Psoas muscle (tissue), 8 donors: Measurements from ENCODE around the gene TPMT. TPM values are rescaled to one million over a fixed set of nuclear protein-coding genes. Genes with fewer than 3 reads are reported as not detected.

Experiments
- ATAC-seq, 4 donors: fragments of 200-7000 bp; cut with Tn5 transposase; one replicate each; pipeline ENCODE4 v1.9.1; 2020; ENCODE audit warnings: moderate library complexity in 3 of 4, mild to moderate bottlenecking in 2 of 4
- DNase-seq, 2 donors: peaks; one replicate each; pipeline ENCODE4 v3.0.0-alpha.2; 2020
- H3K27ac ChIP-seq: fragments of 200-600 bp; one replicate; pipeline ENCODE4 v1.8.0; 2022
- H3K27me3 ChIP-seq, 3 donors: fragments of 200-600 bp in 1 of 3; one replicate each; pipeline versions ENCODE4 v1.6.1 to v1.8.0; 2013 to 2022; ENCODE audit warnings: low read length in 2 of 3, mild to moderate bottlenecking in 2 of 3, moderate library complexity in 1 of 3; ENCODE audit not compliant: insufficient read depth in 3 of 3
- H3K36me3 ChIP-seq, 2 donors: fragments of 200-600 bp in 1 of 2; one replicate each; pipeline versions ENCODE4 v1.6.1 to v1.8.0; 2013 to 2022; ENCODE audit warnings: low read depth in 1 of 2, mild to moderate bottlenecking in 1 of 2, moderate library complexity in 1 of 2; ENCODE audit not compliant: insufficient read depth in 1 of 2
- H3K4me1 ChIP-seq: fragments of 200-600 bp; one replicate; pipeline ENCODE4 v1.8.0; 2022
- H3K4me3 ChIP-seq: fragments of 200-600 bp; one replicate; pipeline ENCODE4 v1.8.0; 2022; ENCODE audit warnings: mild to moderate bottlenecking
- H3K9me3 ChIP-seq: fragments of 200-600 bp; one replicate; pipeline ENCODE4 v1.8.0; 2022
- WGBS, 3 donors: extraction: QIAGEN DNeasy Blood & Tissue Kit; methylation state at CpG; one replicate each; pipeline versions ENCODE4 v1.1.6 to v1.1.7; 2013; 5-methylcytosine and 5-hydroxymethylcytosine counted together
- intact Hi-C, 2 donors: fragments of 100-400 bp; cut with DNase I; formaldehyde crosslinking; loops; one replicate each; pipeline versions ENCODE4 v1.11.0 to v1.14.2; 2022
- polyA plus RNA-seq, 3 donors: library from polyadenylated mRNA; stranded (reverse); fragments of 200-250 nt; gene quantifications; one replicate each; pipeline ENCODE4 v1.2.3, GENCODE V29; 2013
- total RNA-seq, 4 donors: library from RNA; stranded (reverse); fragmentation: NEBNext Ultra II Directional in 2 of 4; extraction: Animal tissue kit (Norgen Biotek cat#: 25700) in 2 of 4; gene quantifications; one replicate each; pipeline versions ENCODE4 v1.2.1 to v1.2.4, GENCODE V29; 2021 to 2023
- TF ChIP-seq, protein P1 (sequence below): fragments of 200-600 bp; IDR thresholded peaks from one replicate; pipeline ENCODE4 v1.8.0; 2022; ENCODE audit warnings: antibody characterized with exemption
- donor health status: healthy with polysubstance abuse.
- donor health status: DM: no; HTN: no; CAD: no; lungs with moderate emphysema.
- donor health status: Bipolar disorder and iron deficiency.
- donor health status: healthy.
- donor health status: DM: yes; HTN: yes; CAD: no.
- donor health status: DM: no; HTN: no; CAD: no.
- donor health status: DM: no; HTN: no; CAD: no.
- donor health status: DM: yes; HTN: yes; CAD: no.

The TPMT gene
- total and polyA plus RNA-seq, 7 donors = 7.9 to 19.3 (median 9.7) TPM

DNA sequence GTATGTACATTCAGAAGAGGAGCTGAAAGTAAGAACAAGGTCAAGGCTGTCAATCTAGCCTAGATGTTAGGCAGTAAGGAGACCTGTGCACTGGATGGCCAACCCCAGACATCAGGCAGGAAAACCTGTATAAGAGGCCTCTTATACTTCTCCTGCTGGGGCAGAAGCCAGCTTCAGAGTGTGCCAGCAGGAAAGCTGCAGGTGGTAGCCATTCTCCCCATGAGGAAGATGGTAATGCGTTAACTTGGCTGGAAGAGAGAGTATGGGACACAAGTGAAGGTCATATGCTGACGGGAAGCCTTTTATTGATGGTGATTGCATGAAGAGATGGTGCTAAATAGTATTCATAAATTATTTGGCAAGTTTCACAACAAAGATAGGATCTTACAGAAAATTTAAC lies 53.0 kb downstream of the TPMT start:
- Histone ChIP-seq H3K4me3 (no peak overlapping the region), H3K4me1 (peaks cover 4% of the 10 kb centered on the region), H3K36me3 (no peaks in the 10 kb centered on the region), H3K27me3 (no peaks in the 10 kb centered on the region), H3K9me3 (peaks cover 1% of the 10 kb centered on the region), H3K27ac (no peak overlapping the region)
- intact Hi-C loops = no loop called here
- TF ChIP-seq, protein P1, sequence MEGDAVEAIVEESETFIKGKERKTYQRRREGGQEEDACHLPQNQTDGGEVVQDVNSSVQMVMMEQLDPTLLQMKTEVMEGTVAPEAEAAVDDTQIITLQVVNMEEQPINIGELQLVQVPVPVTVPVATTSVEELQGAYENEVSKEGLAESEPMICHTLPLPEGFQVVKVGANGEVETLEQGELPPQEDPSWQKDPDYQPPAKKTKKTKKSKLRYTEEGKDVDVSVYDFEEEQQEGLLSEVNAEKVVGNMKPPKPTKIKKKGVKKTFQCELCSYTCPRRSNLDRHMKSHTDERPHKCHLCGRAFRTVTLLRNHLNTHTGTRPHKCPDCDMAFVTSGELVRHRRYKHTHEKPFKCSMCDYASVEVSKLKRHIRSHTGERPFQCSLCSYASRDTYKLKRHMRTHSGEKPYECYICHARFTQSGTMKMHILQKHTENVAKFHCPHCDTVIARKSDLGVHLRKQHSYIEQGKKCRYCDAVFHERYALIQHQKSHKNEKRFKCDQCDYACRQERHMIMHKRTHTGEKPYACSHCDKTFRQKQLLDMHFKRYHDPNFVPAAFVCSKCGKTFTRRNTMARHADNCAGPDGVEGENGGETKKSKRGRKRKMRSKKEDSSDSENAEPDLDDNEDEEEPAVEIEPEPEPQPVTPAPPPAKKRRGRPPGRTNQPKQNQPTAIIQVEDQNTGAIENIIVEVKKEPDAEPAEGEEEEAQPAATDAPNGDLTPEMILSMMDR = no peak
- 49 to 70% (median 58%) methylated on average over 2 of the region's 2 CpGs for WGBS, 3 donors
- ATAC-seq (no peak), DNase-seq (no peak)

DNA sequence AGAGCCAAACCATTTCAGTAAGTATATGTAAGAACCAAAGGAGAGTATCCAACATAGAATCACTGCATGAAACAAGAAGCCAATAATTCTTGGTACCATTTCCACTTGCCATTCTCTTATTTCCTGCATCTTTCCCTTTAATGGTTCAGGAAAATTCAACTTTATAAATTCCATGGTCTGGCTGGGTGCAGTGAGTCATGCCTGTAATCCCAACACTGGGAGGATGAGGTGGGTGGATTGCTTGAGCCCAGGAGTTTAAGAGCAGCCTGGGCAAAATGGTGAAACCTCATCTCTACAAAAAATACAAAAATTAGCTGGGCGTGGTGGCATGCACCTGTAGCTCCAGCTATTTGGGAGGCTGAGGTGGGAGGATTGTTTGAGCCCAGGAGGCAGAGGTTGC lies 53.6 kb downstream of the TPMT start:
- Histone ChIP-seq H3K9me3 (no peaks in the 10 kb centered on the region), H3K27ac (no peak overlapping the region), H3K4me1 (peaks cover 4% of the 10 kb centered on the region), H3K27me3 (no peaks in the 10 kb centered on the region), H3K36me3 (no peaks in the 10 kb centered on the region), H3K4me3 (no peak overlapping the region)
- no peak for ATAC-seq
- no peak for DNase-seq
- intact Hi-C loops = no loop called here
- WGBS, 3 donors = 100% methylated on average over 1 of the region's 1 CpG
- TF ChIP-seq, protein P1 = no peak

DNA sequence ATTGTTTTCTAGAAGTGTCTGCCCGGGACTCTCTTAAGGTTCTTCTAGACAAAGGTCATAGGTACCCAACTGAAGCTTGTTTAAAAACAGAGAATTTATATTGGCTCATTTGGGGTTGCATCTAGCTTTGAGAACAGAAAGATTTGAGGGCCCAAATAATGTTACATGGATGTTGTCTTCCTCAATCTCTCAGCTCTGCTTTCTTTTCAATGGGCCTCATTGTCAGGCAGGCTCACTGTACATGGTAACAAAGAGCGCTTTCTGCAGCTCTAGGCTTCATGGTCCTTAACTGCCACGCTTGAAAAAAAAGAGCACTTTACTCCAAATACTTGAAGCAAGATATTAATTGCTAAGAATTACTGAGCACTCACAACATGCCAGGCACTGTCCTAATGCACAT lies 54.6 kb downstream of the TPMT start:
- Histone ChIP-seq H3K4me3 (no peak overlapping the region), H3K27ac (no peak overlapping the region), H3K4me1 (peaks cover 4% of the 10 kb centered on the region), H3K36me3 (no peaks in the 10 kb centered on the region), H3K9me3 (no peaks in the 10 kb centered on the region), H3K27me3 (no peaks in the 10 kb centered on the region)
- TF ChIP-seq, protein P1 = no peak
- no peak for DNase-seq
- ATAC-seq = no peak
- WGBS, 3 donors = 78 to 85% (median 80%) methylated on average over 3 of the region's 3 CpGs
- intact Hi-C loops = no loop called here

DNA sequence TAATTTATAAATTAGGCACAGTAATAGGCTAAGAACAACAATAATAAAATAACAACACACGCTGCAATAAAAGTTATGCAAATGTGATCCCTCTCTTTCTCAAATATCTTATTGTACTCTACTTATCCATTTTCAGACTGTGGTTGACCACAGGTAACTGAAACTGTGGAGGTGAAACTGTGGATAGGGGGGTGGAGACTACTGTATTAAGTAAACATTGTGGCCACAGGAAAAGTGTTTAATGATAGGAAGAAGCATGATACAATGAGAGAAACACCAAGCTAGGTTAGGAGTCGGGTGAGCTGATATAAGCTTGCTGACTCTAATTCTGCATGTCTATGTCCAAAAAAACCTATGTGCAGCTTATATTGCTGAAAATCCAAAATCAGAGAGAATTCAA lies 55.4 kb downstream of the TPMT start:
- no peaks in the 10 kb centered on the region for H3K9me3 ChIP-seq
- H3K27ac ChIP-seq = no peak overlapping the region
- ATAC-seq (no peak), DNase-seq (no peak)
- 88 to 92% (median 89%) methylated on average over 2 of the region's 2 CpGs for WGBS, 3 donors
- H3K4me3 ChIP-seq = no peak overlapping the region
- H3K4me1 ChIP-seq = peaks cover 4% of the 10 kb centered on the region
- H3K27me3 ChIP-seq = no peaks in the 10 kb centered on the region
- intact Hi-C loops = no loop called here
- H3K36me3 ChIP-seq = no peaks in the 10 kb centered on the region
- TF ChIP-seq, protein P1 = no peak

DNA sequence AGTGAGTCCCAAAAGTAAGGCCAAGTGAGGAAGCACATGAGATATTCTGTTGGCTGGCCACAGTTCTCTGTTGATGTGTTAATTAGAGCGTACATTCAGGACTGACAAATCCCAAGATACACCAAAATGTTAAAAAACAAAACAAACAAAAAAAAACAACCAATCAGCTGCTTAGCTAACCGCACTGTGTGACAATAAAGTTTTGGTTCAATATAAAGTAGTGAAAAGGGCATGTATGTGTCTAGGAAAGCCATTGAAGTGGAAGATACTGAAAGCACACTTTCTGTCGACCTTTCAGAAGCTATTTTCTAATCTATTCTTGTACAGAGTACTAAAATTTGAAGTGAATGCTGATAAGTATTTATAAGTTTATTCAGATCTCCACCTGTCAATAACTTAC lies 58.5 kb downstream of the TPMT start:
- intact Hi-C loops = no loop called here
- TF ChIP-seq, protein P1 = no peak
- no peaks in the 10 kb centered on the region for H3K9me3 ChIP-seq
- DNase-seq = no peak
- H3K4me3 ChIP-seq = no peak overlapping the region
- 84 to 89% (median 89%) methylated on average over 3 of the region's 3 CpGs for WGBS, 3 donors
- H3K4me1 ChIP-seq = no peaks in the 10 kb centered on the region
- no peak overlapping the region for H3K27ac ChIP-seq
- no peaks in the 10 kb centered on the region for H3K36me3 ChIP-seq
- no peak for ATAC-seq
- no peaks in the 10 kb centered on the region for H3K27me3 ChIP-seq
